ENCODE measurements around the gene HYOU1. TPM values are rescaled to one million over a fixed set of nuclear protein-coding genes. Genes with fewer than 3 reads are reported as not detected.
"Not testable (repeated sequence)": the region's sequence is repeated elsewhere in the genome, so short reads cannot be mapped to it uniquely, and the experiment has no call there.

The HYOU1 gene
- total RNA-seq, 1 experiment from 2014 or later = 139 TPM

GRCh38 chr11:119046489-119046888 lies 10.5 kb downstream of the HYOU1 start:
- DNase-seq (ENCODE audit: low read depth) = no peak

- DNase-seq (ENCODE audit: low read depth) = no peak
Measured at GRCh38 chr11:119044708-119045107, 12.3 kb downstream of the HYOU1 start.

- no peak for DNase-seq (ENCODE audit: low read depth)
Measured at GRCh38 chr11:119042927-119043326, 14.1 kb downstream of the HYOU1 start.

- peak; percentile 18 for DNase-seq (ENCODE audit: low read depth)
Measured at GRCh38 chr11:119041821-119042514, 15.0 kb downstream of the HYOU1 start.

GRCh38 chr11:119039471-119039870 lies 17.5 kb downstream of the HYOU1 start:
- not testable (repeated sequence) for DNase-seq (ENCODE audit: low read depth)

GRCh38 chr11:119038884-119039283 lies 18.1 kb downstream of the HYOU1 start:
- DNase-seq (ENCODE audit: low read depth) = no peak

- DNase-seq (ENCODE audit: low read depth) = no peak
Measured at GRCh38 chr11:119034813-119035212, 22.2 kb downstream of the HYOU1 start.

- not testable (repeated sequence) for DNase-seq (ENCODE audit: low read depth)
Measured at GRCh38 chr11:119033421-119033820, 23.6 kb downstream of the HYOU1 start.

GRCh38 chr11:119031912-119032280 lies 25.1 kb downstream of the HYOU1 start:
- DNase-seq (ENCODE audit: low read depth) = no peak

GRCh38 chr11:119030329-119031047 lies 26.5 kb downstream of the HYOU1 start, which contains the start of gene SLC37A4:
Gene SLC37A4, minus strand, starts transcription at chr11:119030877.
- DNase-seq (ENCODE audit: low read depth) = peak; percentile 94

- DNase-seq (ENCODE audit: low read depth) = no peak
Measured at GRCh38 chr11:119030029-119030328, 27.0 kb downstream of the HYOU1 start.

- no peak for DNase-seq (ENCODE audit: low read depth)
Measured at GRCh38 chr11:119029340-119030028, 27.5 kb downstream of the HYOU1 start.

- DNase-seq (ENCODE audit: low read depth) = no peak
Measured at GRCh38 chr11:119029069-119029339, 28.0 kb downstream of the HYOU1 start.

- DNase-seq (ENCODE audit: low read depth) = no peak
Measured at GRCh38 chr11:119028346-119029068, 28.5 kb downstream of the HYOU1 start.

GRCh38 chr11:119027561-119028345 lies 29.3 kb downstream of the HYOU1 start:
- no peak for DNase-seq (ENCODE audit: low read depth)

GRCh38 chr11:119026970-119027369 lies 30.0 kb downstream of the HYOU1 start:
- DNase-seq (ENCODE audit: low read depth) = no peak

- no peak for DNase-seq (ENCODE audit: low read depth)
Measured at GRCh38 chr11:119025978-119026766, 30.8 kb downstream of the HYOU1 start.

- DNase-seq (ENCODE audit: low read depth) = no peak
Measured at GRCh38 chr11:119025541-119025940, 31.5 kb downstream of the HYOU1 start.

- no peak for DNase-seq (ENCODE audit: low read depth)
Measured at GRCh38 chr11:119025099-119025473, 31.9 kb downstream of the HYOU1 start.

- no peak for DNase-seq (ENCODE audit: low read depth)
Measured at GRCh38 chr11:119024430-119025098, 32.4 kb downstream of the HYOU1 start.

Measured in HT1080 (cell line).